Measurements from ENCODE around the gene KATNAL2.

DNA sequence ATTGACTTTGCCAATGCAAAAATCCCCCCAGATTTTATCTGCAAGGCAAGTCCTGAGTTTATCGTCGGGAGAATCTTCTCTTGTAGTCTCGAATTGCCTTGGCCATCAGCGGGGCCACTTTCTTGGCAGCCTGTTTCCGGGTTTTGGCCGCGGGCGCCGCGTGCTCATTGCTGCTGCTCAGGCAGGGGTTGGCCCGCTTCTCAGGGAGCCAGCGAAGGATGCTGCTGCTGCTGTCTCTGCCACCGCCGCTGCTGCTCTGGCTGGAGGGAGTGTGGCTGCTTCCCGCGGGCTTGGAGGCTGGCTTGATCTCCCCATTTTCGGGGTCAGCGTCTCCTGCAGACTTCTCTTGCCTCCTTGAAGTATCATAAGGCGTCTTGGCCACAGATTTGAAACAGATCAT lies 115.5 kb downstream of the KATNAL2 start:
- TF ChIP-seq POLR2A (IDR thresholded peaks at IDR 0.05) = no peak
- TF ChIP-seq, protein P1, sequence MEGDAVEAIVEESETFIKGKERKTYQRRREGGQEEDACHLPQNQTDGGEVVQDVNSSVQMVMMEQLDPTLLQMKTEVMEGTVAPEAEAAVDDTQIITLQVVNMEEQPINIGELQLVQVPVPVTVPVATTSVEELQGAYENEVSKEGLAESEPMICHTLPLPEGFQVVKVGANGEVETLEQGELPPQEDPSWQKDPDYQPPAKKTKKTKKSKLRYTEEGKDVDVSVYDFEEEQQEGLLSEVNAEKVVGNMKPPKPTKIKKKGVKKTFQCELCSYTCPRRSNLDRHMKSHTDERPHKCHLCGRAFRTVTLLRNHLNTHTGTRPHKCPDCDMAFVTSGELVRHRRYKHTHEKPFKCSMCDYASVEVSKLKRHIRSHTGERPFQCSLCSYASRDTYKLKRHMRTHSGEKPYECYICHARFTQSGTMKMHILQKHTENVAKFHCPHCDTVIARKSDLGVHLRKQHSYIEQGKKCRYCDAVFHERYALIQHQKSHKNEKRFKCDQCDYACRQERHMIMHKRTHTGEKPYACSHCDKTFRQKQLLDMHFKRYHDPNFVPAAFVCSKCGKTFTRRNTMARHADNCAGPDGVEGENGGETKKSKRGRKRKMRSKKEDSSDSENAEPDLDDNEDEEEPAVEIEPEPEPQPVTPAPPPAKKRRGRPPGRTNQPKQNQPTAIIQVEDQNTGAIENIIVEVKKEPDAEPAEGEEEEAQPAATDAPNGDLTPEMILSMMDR (IDR thresholded peaks at IDR 0.05) = no peak
